HG02973 (cell line): ENCODE results near the gene UBXN10.
"Not testable (repeated sequence)": the region's sequence is repeated elsewhere in the genome, so short reads cannot be mapped to it uniquely, and the experiment has no call there.

Experiments used
- ATAC-seq: cut with Tn5 transposase; IDR thresholded peaks from one replicate; pipeline ENCODE4 v1.9.1; 2021; ENCODE audit warnings: moderate library complexity; ENCODE audit not compliant: unreplicated experiment

Gene UBXN10

GRCh38 chr1:20199403-20199802, 13.5 kb downstream of the UBXN10 start:
- no peak for ATAC-seq

GRCh38 chr1:20199840-20200239, 13.9 kb downstream of the UBXN10 start:
- no peak for ATAC-seq

GRCh38 chr1:20200966-20201365, 15.1 kb downstream of the UBXN10 start:
- no peak for ATAC-seq

- ATAC-seq: no peak
Observed at GRCh38 chr1:20202166-20202565, 16.3 kb downstream of the UBXN10 start.

GRCh38 chr1:20207546-20207945, 21.6 kb downstream of the UBXN10 start:
- no peak for ATAC-seq

GRCh38 chr1:20209471-20209870, 23.6 kb downstream of the UBXN10 start:
- ATAC-seq: no peak

- no peak for ATAC-seq
Observed at GRCh38 chr1:20210736-20211460, 25.0 kb downstream of the UBXN10 start.

- ATAC-seq: no peak
Observed at GRCh38 chr1:20211511-20211931, 25.6 kb downstream of the UBXN10 start.

GRCh38 chr1:20212085-20212684, 26.3 kb downstream of the UBXN10 start:
- ATAC-seq: no peak

GRCh38 chr1:20212685-20213331, 26.9 kb downstream of the UBXN10 start:
- no peak for ATAC-seq

- ATAC-seq: no peak
Observed at GRCh38 chr1:20215716-20216115, 29.8 kb downstream of the UBXN10 start.

- ATAC-seq: no peak
Observed at GRCh38 chr1:20216574-20216973, 30.7 kb downstream of the UBXN10 start.

GRCh38 chr1:20219053-20219452, 33.2 kb downstream of the UBXN10 start:
- not testable (repeated sequence) for ATAC-seq

GRCh38 chr1:20220036-20220435, 34.1 kb downstream of the UBXN10 start:
- no peak for ATAC-seq

GRCh38 chr1:20223106-20223505, 37.2 kb downstream of the UBXN10 start:
- no peak for ATAC-seq

- no peak for ATAC-seq
Observed at GRCh38 chr1:20223551-20224419, 37.9 kb downstream of the UBXN10 start.

GRCh38 chr1:20224546-20224945, 38.6 kb downstream of the UBXN10 start:
- ATAC-seq: no peak

- ATAC-seq: no peak
Observed at GRCh38 chr1:20227704-20228103, 41.8 kb downstream of the UBXN10 start.

GRCh38 chr1:20228314-20228825, 42.5 kb downstream of the UBXN10 start:
- no peak for ATAC-seq

- no peak for ATAC-seq
Observed at GRCh38 chr1:20229171-20229570, 43.3 kb downstream of the UBXN10 start.

GRCh38 chr1:20232564-20232963, 46.7 kb downstream of the UBXN10 start:
- not testable (repeated sequence) for ATAC-seq
